Upper lobe of right lung (tissue), 1 donor: ENCODE data around the gene GPC1. TPM values are rescaled to one million over a fixed set of nuclear protein-coding genes. Genes with fewer than 3 reads are reported as not detected.
A peak's percentile ranks its signal among the peaks of the same experiment; 100 is the strongest.

Experiments used
- ATAC-seq: fragments of 200-7000 bp; cut with Tn5 transposase; one replicate; pipeline ENCODE4 v1.9.1; 2020; ENCODE audit warnings: mild to moderate bottlenecking, moderate library complexity
- DNase-seq: peaks from one replicate; pipeline ENCODE4 v3.0.0-alpha.2; 2020
- H3K27ac ChIP-seq: fragments of 200-600 bp; one replicate; pipeline ENCODE4 v1.8.0; 2022
- H3K27me3 ChIP-seq: fragments of 200-600 bp; one replicate; pipeline ENCODE4 v1.8.0; 2022; ENCODE audit warnings: mild to moderate bottlenecking
- H3K36me3 ChIP-seq: fragments of 200-600 bp; one replicate; pipeline ENCODE4 v1.8.0; 2022
- H3K4me1 ChIP-seq: fragments of 200-600 bp; one replicate; pipeline ENCODE4 v1.8.0; 2022
- H3K4me3 ChIP-seq: fragments of 200-600 bp; one replicate; pipeline ENCODE4 v1.8.0; 2022; ENCODE audit warnings: mild to moderate bottlenecking
- H3K9me3 ChIP-seq: fragments of 200-600 bp; one replicate; pipeline ENCODE4 v1.8.0; 2022
- intact Hi-C: fragments of 100-400 bp; cut with DNase I; formaldehyde crosslinking; loops from one replicate; pipeline ENCODE4 v1.11.0; 2022
- total RNA-seq: library from RNA; stranded (reverse); fragmentation: NEBNext Ultra II Directional; extraction: Animal tissue kit (Norgen Biotek cat#: 25700); gene quantifications from one replicate; pipeline ENCODE4 v1.2.1, GENCODE V29; 2021
- TF ChIP-seq, protein P1 (sequence below): fragments of 200-600 bp; IDR thresholded peaks from one replicate; pipeline ENCODE4 v1.8.0; 2022; ENCODE audit warnings: antibody characterized with exemption
- donor health status: DM: no; HTN: yes; CAD: no; lungs with severe emphysema.

Gene GPC1
- total RNA-seq, 1 donor from 2014 or later: 24.8 TPM

DNA sequence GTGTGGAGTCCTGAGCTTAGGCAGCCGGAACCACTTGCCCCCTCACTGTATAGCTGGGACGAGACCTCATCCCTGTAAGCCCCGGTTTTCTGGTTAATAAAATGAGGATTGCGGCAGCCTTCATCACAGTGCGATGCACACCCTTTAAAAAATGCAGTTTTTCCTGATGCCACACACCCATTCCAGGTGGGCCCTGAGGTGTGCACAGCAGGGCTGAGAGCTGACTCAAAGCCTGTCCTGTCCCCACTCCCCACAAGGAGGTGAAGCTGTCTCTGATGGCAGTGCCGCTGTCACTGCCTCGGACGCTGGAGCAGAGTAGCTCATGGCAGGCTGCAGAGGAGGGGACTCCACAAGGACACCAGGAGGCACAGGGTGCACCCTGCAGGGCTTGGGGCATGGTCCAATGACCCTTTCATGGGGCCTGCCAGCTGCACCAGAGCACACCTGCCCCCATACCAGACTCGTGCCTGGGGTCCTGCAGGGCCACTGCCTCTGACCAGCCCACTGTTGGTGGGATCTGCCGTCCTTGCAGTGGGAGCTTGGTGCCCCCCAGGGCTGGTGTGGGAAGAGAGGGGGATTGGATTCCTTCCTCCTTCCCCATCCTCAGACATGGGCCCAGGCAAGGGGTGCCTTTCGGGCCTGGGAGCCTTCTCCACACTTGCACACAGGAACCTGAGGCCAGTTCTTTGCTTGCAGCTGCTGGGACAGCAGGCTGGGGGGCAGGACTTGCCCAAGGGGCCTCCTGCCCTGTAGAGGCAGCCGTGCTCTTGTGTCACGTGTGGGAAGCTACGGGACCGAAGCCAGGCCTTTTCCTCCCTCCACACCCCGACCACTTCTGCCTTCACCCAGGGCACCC lies 22.8 kb downstream of the GPC1 start:
- H3K27ac ChIP-seq: no peak overlapping the region
- intact Hi-C loops: no loop called here
- DNase-seq (no peak), ATAC-seq (no peak)
- no peak overlapping the region for H3K4me3 ChIP-seq
- TF ChIP-seq, protein P1, sequence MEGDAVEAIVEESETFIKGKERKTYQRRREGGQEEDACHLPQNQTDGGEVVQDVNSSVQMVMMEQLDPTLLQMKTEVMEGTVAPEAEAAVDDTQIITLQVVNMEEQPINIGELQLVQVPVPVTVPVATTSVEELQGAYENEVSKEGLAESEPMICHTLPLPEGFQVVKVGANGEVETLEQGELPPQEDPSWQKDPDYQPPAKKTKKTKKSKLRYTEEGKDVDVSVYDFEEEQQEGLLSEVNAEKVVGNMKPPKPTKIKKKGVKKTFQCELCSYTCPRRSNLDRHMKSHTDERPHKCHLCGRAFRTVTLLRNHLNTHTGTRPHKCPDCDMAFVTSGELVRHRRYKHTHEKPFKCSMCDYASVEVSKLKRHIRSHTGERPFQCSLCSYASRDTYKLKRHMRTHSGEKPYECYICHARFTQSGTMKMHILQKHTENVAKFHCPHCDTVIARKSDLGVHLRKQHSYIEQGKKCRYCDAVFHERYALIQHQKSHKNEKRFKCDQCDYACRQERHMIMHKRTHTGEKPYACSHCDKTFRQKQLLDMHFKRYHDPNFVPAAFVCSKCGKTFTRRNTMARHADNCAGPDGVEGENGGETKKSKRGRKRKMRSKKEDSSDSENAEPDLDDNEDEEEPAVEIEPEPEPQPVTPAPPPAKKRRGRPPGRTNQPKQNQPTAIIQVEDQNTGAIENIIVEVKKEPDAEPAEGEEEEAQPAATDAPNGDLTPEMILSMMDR: no peak
- H3K27me3 ChIP-seq: peaks cover 15% of the 10 kb centered on the region
- peaks cover 5% of the 10 kb centered on the region for H3K4me1 ChIP-seq
- no peaks in the 10 kb centered on the region for H3K36me3 ChIP-seq
- H3K9me3 ChIP-seq: no peaks in the 10 kb centered on the region

DNA sequence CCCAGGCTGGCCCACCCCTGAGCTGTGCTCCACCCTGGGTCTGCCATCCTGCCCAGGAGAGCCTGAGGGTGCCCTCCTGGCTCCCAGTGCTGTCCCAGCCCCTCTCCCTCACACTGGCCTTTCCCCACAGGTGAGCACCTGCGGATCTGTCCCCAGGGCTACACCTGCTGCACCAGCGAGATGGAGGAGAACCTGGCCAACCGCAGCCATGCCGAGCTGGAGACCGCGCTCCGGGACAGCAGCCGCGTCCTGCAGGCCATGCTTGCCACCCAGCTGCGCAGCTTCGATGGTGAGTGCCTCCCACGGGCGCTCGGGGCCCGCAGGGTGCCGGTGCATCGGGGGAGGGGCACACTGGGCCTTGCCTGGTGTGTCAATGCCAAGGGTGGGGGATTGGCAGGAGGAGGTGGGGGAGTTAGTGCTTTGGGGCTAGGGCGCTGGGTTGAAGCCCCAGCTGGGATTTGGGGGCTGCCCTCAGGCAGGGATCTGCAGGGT lies 23.5 kb downstream of the GPC1 start:
- Histone ChIP-seq H3K27me3 (peaks cover 15% of the 10 kb centered on the region), H3K36me3 (no peaks in the 10 kb centered on the region), H3K4me3 (no peak overlapping the region), H3K27ac (no peak overlapping the region), H3K9me3 (no peaks in the 10 kb centered on the region), H3K4me1 (peaks cover 5% of the 10 kb centered on the region)
- TF ChIP-seq, protein P1: no peak
- intact Hi-C loops: no loop called here
- no peak for DNase-seq
- no peak for ATAC-seq

DNA sequence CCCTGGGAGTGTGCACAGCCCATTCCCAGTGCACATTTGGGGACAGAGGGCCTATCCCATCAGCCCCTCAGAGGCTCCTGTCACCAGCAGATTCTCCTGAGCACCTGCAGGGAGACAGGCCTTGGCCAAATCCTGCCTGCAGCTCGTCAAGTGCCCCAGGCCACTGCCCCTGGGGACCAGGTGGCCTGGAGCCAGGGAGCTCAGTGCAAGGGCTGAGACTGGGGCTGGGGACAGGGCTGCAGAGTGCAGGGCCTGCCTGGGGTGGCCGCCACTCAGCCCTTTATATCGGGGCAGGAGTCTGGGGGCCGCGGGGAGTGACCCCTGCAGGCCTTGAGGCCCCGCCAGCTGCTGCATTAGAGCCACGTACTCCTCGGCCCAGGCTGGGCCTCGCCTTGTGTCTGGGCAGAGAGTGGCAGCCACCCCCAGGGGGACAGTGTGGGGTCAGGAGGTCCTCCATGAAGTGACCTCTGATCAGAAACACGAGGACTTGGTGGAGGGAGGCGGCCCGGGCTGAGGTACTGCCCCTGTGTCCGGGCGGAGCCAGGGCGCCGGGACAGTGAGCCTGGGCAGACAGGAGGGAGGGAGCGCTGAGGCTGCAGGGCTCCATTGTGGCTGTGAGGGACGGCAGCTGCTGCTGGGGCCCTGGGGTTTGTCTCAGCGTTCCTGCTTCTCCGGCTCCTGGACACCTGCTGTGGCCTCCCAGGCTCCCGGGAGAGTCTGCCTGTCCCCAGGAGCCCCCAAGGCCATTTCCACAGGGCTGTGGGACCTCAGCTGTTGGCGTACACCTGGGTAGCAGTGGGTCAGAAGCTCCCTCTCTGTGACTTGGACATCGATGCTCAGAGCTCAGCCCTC lies 24.2 kb downstream of the GPC1 start:
- intact Hi-C loops: no loop called here
- DNase-seq (peak; percentile 61), ATAC-seq (no peak)
- Histone ChIP-seq H3K9me3 (no peaks in the 10 kb centered on the region), H3K4me3 (no peak overlapping the region), H3K4me1 (no peaks in the 10 kb centered on the region), H3K27me3 (peaks cover 9% of the 10 kb centered on the region), H3K27ac (no peak overlapping the region), H3K36me3 (no peaks in the 10 kb centered on the region)
- TF ChIP-seq, protein P1: no peak

DNA sequence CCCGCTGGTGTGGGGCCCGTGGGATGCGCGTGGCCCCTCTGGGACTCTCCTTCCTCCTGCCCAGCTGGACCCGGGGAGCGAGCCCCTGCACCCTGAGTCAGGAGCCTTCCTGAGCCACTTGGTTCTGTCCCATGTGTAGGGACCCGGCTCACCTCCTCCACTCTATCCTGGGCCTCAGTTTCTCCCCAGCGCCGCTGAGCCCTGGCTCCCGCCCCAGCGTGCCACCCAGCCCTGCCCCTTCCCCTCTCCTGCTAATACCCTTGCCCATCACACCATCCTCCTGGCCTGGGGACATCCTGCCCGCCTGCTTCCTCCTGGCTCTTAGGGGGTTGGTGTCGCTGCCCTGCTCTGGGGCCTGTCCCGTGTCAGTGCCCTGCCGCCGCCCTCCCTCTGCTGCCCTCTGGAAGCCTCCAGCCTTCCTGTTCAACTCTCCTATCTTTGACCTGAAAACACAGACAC lies 24.8 kb downstream of the GPC1 start:
- no peaks in the 10 kb centered on the region for H3K4me1 ChIP-seq
- no peak for ATAC-seq
- peaks cover 6% of the 10 kb centered on the region for H3K27me3 ChIP-seq
- H3K27ac ChIP-seq: no peak overlapping the region
- intact Hi-C loops: no loop called here
- H3K9me3 ChIP-seq: no peaks in the 10 kb centered on the region
- TF ChIP-seq, protein P1: no peak
- no peak overlapping the region for H3K4me3 ChIP-seq
- DNase-seq: peak; percentile 62
- no peaks in the 10 kb centered on the region for H3K36me3 ChIP-seq

DNA sequence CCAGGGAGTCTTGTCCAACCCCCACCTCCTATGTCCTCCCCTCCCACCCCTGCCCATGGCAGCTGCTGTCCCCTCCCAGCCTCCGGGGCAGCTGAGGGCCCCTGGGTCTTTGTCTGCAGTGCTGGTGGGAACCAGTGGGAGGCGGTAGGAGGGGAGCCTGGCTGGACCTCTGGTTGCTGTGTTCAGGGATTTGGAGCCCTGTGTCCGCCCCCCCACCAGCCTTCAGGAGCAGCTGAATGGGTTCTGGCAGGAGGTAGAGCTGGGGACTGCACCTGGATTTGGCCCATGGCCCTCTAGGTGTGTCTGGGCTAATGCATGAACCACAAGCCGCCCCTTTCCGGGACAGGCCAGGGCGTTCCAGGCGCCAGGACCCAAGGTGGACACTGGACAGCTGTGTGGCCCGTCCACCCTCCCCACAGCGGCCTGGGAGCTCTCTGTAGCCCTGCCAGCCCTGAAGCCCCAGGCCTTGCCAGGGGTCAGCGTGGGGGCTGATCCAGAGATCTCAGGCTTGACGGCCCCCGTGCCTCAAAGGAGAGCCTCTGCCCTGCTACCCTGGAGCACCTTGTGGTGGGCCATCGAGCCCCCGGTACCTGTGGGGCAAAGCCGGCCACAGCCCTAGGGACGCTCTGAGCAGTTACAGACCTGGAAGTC lies 25.4 kb downstream of the GPC1 start:
- DNase-seq (peak; percentile 57), ATAC-seq (no peak)
- Histone ChIP-seq H3K36me3 (no peaks in the 10 kb centered on the region), H3K4me3 (no peak overlapping the region), H3K4me1 (no peaks in the 10 kb centered on the region), H3K27ac (no peak overlapping the region), H3K9me3 (no peaks in the 10 kb centered on the region), H3K27me3 (peaks cover 6% of the 10 kb centered on the region)
- TF ChIP-seq, protein P1: no peak
- intact Hi-C loops: no loop called here
